ENCODE results near the gene MFN2.

Gene MFN2

DNA sequence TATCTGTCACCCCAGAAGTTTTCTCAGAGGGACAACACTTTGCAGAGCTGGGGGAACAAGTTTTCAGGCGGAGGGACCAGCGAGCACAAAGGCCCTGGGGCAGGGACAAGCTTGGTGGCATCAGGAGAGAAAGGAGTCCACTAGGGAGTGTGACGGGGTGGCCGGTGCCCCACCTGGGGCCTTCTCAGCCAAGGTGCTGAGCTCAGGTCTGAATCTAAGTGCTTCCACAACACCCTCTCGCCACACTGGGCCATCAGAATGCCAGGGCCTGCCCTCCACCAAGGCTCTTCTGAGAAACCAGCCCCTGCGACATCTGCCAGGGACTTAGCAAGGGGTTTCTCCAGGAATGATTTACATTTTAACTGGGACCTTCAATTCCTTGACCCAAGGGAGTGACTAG is 75.0 kb downstream of the MFN2 start:
- POLR2A ChIA-PET = no interaction called here
- no peak for TF ChIP-seq ZNF585B (tag by site-specific recombination; IDR thresholded peaks at IDR 0.05)
- TF ChIP-seq KLF1 (tag by site-specific recombination; IDR thresholded peaks at IDR 0.05) = no peak
- TF ChIP-seq ZNF623 (tag by site-specific recombination; IDR thresholded peaks at IDR 0.05) = peak; percentile 66
- Histone ChIP-seq H3K27ac (ENCODE audit: extremely low read depth, low read depth, low read length) (no peak overlapping the region), H3K4me1 (ENCODE audit: control insufficient read depth, insufficient read depth, low read length) (no peaks in the 10 kb centered on the region), H3K36me3 (ENCODE audit: control insufficient read depth in 2 of 2, insufficient read depth in 1 of 2, low read length in 2 of 2) (no peaks in the 10 kb centered on the region), H3K9me3 (ENCODE audit: control insufficient read depth, insufficient read depth, low read depth, low read length) (no peaks in the 10 kb centered on the region), H3K4me3 (ENCODE audit: low read depth, low read length) (no peak overlapping the region)
- CTCF ChIA-PET = interaction anchor here (0.5 to 0.8 kb wide), 3 partner anchors 16 to 1126 kb away, joined by 3 read pairs; no protein-coding TSS in a partner anchor

DNA sequence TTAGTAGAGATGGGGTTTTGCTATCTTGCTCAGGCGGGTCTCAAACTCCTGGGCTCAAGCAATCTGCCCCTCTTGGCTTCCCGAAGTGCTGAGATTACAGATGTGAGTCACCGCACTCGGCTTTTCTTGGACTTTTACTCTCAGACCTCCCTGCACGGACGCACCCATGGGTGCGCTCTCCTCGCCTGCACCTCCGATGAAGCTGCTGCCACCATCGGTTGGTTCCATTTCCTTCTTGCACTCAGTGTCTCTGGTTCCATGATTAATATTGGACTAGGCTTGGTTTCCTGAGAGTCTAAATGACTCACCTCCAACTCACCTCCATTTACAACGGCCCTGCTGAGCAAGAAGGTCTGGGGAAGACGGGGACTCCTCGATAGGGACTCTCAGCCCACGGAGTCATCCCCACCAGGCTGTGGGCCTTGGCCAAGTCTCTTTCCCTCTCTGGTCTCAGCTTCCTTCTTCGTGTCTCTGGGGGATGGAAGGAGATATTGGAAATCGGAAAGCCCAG is 76.1 kb downstream of the MFN2 start:
- POLR2A ChIA-PET = no interaction called here

GRCh38 chr1:12057382-12057781 is 77.1 kb downstream of the MFN2 start:
- ChIA-PET CTCF (interaction anchor here (1.6 kb wide), 1 partner anchor 21 kb away, joined by 4 read pairs; no protein-coding TSS in a partner anchor), POLR2A (interaction anchor here (1.2 kb wide), 1 partner anchor 19 kb away, joined by 3 read pairs; no protein-coding TSS in a partner anchor)
- no peak overlapping the region for H3K4me3 ChIP-seq (ENCODE audit: low read depth, low read length)

More for the DNA sequence above, 76.1 kb downstream of the MFN2 start:
- no peaks in the 10 kb centered on the region for H3K36me3 ChIP-seq (ENCODE audit: control insufficient read depth in 2 of 2, insufficient read depth in 1 of 2, low read length in 2 of 2)
- no peak overlapping the region for H3K27ac ChIP-seq (ENCODE audit: extremely low read depth, low read depth, low read length)
- no peak overlapping the region for H3K4me3 ChIP-seq (ENCODE audit: low read depth, low read length)
- H3K4me1 ChIP-seq (ENCODE audit: control insufficient read depth, insufficient read depth, low read length) = no peaks in the 10 kb centered on the region
- CTCF ChIA-PET = interaction anchor here (0.6 to 1.6 kb wide), 2 partner anchors 20 to 25 kb away, joined by 4 read pairs; no protein-coding TSS in a partner anchor
- TF ChIP-seq EGR2 (tag by site-specific recombination; IDR thresholded peaks at IDR 0.05; ENCODE audit: low read depth) = no peak
- no peak for TF ChIP-seq ZNF302 (tag by site-specific recombination; IDR thresholded peaks at IDR 0.05; ENCODE audit: low read depth)
- H3K9me3 ChIP-seq (ENCODE audit: control insufficient read depth, insufficient read depth, low read depth, low read length) = no peaks in the 10 kb centered on the region

DNA sequence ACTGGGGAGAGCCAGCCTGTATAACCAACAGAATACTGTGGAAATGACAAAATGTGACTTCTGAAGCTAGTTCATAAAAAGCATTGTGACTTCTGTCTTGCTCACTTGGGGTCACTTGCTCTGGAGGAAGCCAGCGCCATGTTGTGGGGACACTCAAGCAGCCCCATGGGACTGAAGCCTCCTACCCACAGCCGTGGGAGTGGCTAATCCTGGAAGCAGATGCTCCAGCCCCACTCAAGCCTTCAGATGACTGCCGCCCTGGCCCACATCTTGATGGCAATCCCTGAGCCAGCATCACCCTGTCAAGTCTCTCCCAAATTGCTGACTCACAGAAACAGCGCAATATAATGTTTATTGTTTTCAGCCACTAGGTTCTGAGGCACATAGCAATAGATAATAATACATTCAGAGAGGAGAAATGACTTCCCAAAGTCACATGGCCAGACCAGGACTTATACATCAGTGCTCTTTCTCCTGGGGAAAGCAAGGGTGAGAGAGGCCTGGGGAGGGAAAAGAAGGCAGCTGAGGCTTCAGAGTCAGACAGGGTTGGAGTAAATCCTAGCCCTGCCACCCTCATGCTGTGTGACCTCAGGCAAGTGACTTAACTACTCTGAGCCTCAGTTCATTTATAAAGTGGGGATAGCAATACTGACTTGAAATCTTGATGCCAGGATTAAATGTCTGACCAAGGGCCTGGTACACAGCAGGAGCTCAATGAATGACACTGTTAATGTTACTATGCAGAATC is 77.9 kb downstream of the MFN2 start:
- H3K9me3 ChIP-seq (ENCODE audit: control insufficient read depth, insufficient read depth, low read depth, low read length) = no peaks in the 10 kb centered on the region
- ChIA-PET POLR2A (interaction anchor here (1.2 kb wide), 1 partner anchor 19 kb away, joined by 3 read pairs; no protein-coding TSS in a partner anchor), CTCF (interaction anchor here (0.6 kb wide), 1 partner anchor 53 kb away, joined by 4 read pairs; no protein-coding TSS in a partner anchor)
- no peak for TF ChIP-seq ZFP41 (tag by site-specific recombination; IDR thresholded peaks at IDR 0.05; ENCODE audit: borderline replicate concordance)
- 0 out of 2 replicates have a peak, but pooled peaks have one; percentile 31 for TF ChIP-seq ZNF768 (tag by site-specific recombination; IDR thresholded peaks at IDR 0.05)
- H3K27ac ChIP-seq (ENCODE audit: extremely low read depth, low read depth, low read length) = no peak overlapping the region
- no peaks in the 10 kb centered on the region for H3K36me3 ChIP-seq (ENCODE audit: control insufficient read depth in 2 of 2, insufficient read depth in 1 of 2, low read length in 2 of 2)
- no peak overlapping the region for H3K4me3 ChIP-seq (ENCODE audit: low read depth, low read length)
- no peaks in the 10 kb centered on the region for H3K4me1 ChIP-seq (ENCODE audit: control insufficient read depth, insufficient read depth, low read length)

More at GRCh38 chr1:12057382-12057781, 77.1 kb downstream of the MFN2 start:
- TF ChIP-seq ZNF654 (tag by site-specific recombination; IDR thresholded peaks at IDR 0.05; ENCODE audit: low read depth) (no peak), GLIS1 (tag by site-specific recombination; IDR thresholded peaks at IDR 0.05) (peak; percentile 33; the same call in 1 of the 2 replicates), ZNF341 (tag by site-specific recombination; IDR thresholded peaks at IDR 0.05; ENCODE audit: low read depth) (no peak), ZNF302 (tag by site-specific recombination; IDR thresholded peaks at IDR 0.05; ENCODE audit: low read depth) (no peak), ZNF707 (tag by site-specific recombination; IDR thresholded peaks at IDR 0.05) (no peak)
- Histone ChIP-seq H3K9me3 (ENCODE audit: control insufficient read depth, insufficient read depth, low read depth, low read length) (no peaks in the 10 kb centered on the region), H3K36me3 (ENCODE audit: control insufficient read depth in 2 of 2, insufficient read depth in 1 of 2, low read length in 2 of 2) (no peaks in the 10 kb centered on the region), H3K27ac (ENCODE audit: extremely low read depth, low read depth, low read length) (no peak overlapping the region), H3K4me1 (ENCODE audit: control insufficient read depth, insufficient read depth, low read length) (no peaks in the 10 kb centered on the region)

DNA sequence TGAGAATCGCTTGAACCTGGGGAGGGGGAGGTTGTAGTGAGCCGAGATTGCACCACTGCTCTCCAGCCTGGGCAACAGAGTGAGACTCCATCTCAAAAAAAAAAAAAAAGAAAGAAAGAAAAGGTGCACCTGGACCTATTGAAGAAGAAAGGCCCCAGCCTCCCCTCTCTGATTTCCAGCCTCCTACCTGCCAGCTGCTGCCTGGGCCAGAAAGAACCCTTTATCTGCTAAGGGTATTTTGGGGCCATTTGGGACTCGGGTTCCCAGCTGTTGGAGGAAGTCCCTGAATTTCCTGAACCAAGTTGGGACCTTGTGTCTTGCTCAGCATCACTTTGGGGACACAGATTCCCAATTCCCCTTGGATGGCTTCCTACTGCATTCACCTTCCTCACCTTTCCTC is 79.0 kb downstream of the MFN2 start:
- Histone ChIP-seq H3K9me3 (ENCODE audit: control insufficient read depth, insufficient read depth, low read depth, low read length) (no peaks in the 10 kb centered on the region), H3K27ac (ENCODE audit: extremely low read depth, low read depth, low read length) (no peak overlapping the region), H3K4me1 (ENCODE audit: control insufficient read depth, insufficient read depth, low read length) (no peaks in the 10 kb centered on the region), H3K36me3 (ENCODE audit: control insufficient read depth in 2 of 2, insufficient read depth in 1 of 2, low read length in 2 of 2) (no peaks in the 10 kb centered on the region), H3K4me3 (ENCODE audit: low read depth, low read length) (no peak overlapping the region)
- ChIA-PET POLR2A (no interaction called here), CTCF (no interaction called here)
- TF ChIP-seq GLI2 (tag by site-specific recombination; IDR thresholded peaks at IDR 0.05; ENCODE audit: borderline replicate concordance, low read depth) = no peak
- no peak for TF ChIP-seq ZNF785 (tag by site-specific recombination; IDR thresholded peaks at IDR 0.05)
- TF ChIP-seq ZNF558 (tag by site-specific recombination; IDR thresholded peaks at IDR 0.05) = no peak
- TF ChIP-seq ZNF544 (tag by site-specific recombination; IDR thresholded peaks at IDR 0.05) = no peak
- TF ChIP-seq ZBTB11 (tag by site-specific recombination; conservative IDR thresholded peaks at IDR 0.05; ENCODE audit: low read depth) = no peak
- no peak for TF ChIP-seq KLF7 (tag by site-specific recombination; IDR thresholded peaks at IDR 0.05; ENCODE audit: borderline replicate concordance)
